HK-2 (cell line): ENCODE data around the gene STK39.

Experiments
- DNase-seq: peaks from one replicate; pipeline ENCODE4 v3.0.0-alpha.2; 2018; ENCODE audit not compliant: unreplicated experiment

STK39 gene

GRCh38 chr2:168159754-168160585 lies 87.4 kb downstream of the STK39 start:
- DNase-seq = no peak

DNA sequence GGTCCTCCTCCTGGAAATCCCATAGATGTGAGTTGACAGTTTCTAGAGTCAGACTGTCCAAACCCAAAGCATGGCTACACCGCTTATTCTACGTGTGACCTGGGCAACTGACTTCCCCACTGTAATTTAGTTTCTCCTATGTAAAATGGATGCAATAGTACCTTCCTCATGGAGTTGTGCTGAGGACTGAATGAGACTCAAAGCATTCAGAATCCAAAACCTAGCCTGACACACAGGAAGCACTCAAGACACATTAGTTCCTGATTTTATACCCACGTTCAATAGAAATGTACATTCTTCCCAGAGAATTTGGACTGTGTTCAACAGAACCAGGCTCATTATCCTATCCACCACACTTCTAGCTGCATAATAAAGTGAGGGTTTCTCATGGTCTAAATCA lies 88.8 kb downstream of the STK39 start:
- no peak for DNase-seq

GRCh38 chr2:168157926-168158325 lies 89.5 kb downstream of the STK39 start:
- DNase-seq = no peak

DNA sequence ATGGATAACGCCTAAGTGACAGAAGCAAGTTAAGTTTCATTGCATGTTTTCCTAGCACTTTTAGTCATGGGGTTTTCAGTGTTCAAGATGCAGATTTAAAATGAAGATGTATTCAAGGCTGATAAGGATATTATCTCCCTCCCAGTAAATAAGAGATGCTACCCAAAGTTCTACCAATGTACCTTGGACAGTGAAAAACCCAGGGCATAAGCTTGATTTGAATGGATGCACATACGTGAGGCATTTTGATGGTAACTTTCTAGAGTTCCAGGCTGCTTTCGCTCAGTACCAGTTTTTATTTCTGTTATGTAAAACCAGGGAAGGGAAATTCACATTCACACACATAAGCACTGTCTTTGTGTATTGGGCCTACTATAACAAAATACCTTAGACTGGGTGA lies 90.3 kb downstream of the STK39 start:
- DNase-seq = no peak

GRCh38 chr2:168156661-168157060 lies 90.7 kb downstream of the STK39 start:
- DNase-seq = no peak

DNA sequence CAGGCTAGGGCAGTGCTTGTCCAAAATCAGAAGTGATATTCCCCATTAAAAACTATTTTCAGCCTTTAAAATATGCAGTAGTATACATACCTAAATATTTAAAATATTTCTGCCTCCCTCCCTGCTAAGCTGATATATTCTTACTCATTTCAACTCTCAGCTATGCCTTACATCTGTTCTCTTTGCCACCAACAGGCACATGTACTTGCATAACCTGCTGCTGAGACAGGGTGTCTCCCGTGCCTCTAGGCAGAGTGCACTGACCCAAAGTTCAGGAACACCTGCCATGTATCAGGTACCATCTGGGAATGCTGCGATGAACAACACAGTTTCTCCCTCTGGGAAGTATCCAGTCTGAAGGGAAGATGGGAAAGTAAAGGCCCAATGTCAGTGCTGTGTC lies 91.7 kb downstream of the STK39 start:
- no peak for DNase-seq

DNA sequence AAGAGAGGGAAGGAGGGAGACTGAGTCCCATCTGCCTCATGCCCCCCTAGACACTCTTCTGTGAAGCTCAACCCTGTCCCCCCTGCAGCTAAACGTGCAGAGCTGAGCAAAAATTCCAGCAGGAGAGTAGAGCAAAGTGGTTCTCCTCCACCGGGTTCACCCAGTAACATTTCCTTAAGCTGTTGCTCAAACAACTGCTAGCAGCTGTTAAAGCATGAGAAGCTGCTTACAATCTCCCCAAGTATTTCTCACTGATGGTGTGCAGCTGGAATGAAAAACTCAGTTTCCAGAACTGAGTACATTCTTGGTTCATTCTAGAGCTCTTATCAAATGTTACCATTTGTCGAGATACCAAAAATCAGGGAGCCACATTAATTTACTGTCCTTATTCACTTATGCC lies 92.3 kb downstream of the STK39 start:
- DNase-seq = no peak

- DNase-seq = no peak
Observed at GRCh38 chr2:168152902-168153530, 94.4 kb downstream of the STK39 start.

- no peak for DNase-seq
Observed at GRCh38 chr2:168149986-168150385, 97.4 kb downstream of the STK39 start.

GRCh38 chr2:168149150-168149974 lies 98.0 kb downstream of the STK39 start:
- DNase-seq = no peak

DNA sequence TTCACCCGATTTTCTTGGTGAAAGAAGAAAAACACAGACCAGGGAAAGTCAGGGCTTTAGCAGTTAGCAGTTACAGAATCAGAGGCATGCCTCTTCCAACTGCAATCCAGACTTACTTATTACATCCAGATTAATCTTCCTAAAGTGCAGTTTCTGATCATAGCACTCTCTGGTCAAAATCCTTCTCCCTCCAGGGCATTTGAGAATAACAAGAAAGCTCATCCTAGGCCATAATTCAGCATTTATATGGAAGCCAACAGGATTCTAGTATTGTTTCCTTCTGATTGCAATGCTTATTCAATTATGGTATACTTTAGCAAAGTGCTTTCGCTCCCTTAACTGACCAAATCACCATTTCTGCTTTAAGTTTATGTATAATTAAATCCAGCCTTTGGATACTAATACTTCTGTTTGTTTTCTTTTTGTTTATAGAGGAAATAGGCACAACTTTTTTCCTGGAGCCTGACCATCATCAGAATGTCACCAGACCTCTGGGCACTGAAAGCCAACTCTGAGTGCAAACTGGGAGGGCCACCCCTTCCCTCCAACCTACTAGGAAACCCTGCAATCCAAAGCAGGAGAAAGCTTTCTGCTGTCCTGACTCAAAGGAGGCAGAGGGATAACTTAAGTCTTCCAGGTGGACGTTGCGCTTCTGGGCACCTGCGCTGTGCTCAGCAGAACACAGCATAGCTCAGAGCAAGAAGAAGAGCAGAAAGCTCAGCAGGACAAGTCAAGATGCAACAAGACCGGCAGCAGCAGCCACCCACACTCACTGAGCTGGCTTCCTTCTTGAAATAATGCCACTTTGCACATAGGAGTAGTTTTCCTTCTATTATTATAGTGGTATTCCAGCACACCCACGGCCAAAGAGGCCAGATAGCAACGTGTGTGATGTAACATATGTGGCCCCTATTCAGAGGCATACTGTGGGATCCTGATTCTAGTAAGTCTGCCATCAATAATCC lies 99.3 kb downstream of the STK39 start:
- no peak for DNase-seq

DNA sequence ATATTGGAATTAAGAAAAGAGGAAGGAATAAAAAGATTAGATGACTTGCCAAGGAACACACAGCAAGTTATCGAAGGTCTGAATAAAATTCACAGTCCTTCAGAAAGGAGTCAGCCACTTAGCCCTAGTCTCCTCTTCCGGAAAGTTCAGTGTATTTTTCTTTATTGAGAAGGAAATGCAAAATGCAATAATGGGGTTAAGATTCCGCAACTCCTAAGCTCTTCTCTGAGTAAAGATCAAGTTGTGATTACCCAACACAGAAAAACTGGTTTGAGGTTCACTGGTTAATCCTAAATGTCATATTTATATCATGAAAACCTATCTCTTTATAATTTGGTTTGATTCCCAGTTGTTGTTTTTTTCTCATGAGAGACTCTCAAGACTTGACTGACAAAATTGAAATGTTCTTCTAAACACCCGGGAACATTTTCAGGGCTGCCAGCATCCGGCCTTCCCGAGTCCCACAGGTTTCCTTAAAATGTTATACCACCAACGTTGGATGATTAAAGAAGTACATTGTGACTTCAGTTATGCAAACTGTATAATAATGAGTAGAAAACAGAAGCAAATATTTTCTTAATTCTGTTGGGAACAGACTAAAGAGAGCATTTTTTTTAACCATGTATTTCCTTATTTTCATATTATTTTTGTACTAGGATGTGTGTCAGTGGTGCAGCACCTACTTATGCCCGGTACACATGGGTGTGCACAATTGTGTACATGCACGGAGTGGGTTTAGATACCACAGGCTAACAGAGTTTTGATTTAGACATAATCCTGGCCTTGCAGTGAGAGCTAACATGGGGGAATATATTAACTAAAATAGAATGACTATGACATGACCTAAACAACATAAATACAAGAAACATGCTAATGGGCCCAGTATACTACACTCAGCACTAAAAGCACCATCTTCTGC lies 100.2 kb downstream of the STK39 start:
- DNase-seq = no peak

DNA sequence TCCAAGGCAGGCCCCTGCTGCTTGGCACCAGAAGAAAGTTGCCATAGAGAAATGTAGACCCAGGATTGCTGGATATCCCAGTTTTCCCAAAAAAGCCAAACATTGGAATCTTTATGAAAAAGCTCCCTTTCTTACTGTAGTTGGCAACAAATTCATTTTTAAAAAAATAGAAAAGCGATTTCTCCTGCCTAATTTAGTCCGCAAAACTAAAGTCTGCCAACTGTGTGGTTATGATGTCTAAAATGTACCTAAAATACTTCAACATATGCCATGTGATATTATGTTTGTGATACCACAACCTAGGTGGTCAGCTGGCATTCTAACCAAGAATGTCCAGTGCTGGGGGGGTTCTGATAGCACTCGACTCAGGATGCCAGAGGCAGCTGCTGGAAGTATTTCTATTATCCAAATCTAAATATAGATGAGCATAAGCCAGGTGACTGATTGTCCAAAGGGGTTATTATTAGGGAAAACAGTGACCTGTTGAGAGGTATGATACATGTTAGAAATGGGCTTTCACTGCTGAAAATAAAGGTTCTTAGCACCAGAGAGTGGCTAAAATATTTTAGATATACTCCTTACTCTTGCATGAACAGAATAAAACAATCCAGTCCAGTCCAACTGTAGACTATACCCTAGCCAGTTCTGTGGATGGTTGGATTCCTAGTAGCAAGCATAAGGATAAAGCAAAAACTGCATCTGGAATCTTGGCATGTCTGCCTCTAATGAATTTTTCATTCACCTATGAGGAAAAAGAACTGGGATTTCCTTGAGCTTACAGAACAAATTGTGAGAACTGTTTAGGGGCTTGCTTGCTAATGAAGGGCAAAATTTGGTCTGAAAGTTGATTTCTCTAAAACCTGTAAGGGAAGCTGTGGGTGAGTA lies 101.7 kb downstream of the STK39 start:
- DNase-seq = no peak

DNA sequence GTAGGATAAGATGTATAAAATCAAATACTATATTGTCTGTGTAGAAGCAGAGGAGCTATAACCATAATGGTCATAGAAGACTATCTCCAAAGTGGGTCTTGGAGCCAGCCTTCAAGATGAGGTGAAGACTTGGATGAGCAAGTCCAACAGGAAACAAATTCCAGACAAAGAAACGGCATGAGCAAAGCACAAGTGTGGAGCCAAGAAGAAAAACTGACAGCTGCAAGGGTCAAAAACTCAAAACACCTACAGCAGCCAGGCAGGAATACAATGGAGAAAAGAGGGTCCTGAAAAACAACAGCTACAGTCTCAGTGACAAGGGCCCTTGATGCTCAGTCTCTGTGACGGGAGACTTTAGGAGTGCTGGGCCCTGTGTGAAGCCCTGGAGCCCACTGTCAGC lies 102.4 kb downstream of the STK39 start:
- DNase-seq = no peak

DNA sequence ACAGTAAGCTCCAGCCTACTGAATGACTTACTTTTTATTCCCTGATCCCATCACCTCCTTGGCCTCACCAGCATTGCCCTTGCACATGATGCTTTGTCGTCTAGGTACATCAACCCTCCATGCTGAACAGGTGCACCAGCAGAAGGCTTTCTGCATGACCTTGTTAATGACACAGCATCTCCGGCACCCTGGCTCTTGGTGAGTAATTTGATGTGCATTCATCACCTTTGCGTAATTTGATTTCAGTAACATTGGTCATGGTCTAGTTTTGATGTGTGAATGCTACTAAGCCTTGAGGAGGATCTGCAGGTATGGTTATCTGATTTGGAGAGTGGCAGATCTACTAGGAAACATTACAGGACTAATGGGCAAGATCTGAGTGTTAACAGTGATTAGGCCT lies 103.6 kb downstream of the STK39 start:
- no peak for DNase-seq

DNA sequence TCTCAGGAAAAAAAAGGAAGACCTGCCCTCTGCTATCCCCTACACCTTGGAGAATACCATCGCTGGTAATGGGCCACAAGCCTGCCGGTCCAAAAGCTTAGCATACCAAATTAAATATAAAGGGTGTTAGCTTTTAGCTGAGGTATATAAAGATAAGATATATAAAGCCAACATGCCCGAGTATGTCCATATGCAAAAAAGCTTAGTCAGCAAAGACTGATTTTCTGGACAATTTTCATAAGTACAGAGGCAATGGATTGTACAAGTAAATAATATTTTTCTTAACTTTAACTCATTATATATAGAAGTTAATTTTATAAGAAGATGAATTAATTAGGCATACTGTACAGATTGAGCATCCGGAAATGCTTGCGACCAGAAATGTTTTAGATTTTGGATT lies 106.5 kb downstream of the STK39 start:
- DNase-seq = no peak

- no peak for DNase-seq
Observed at GRCh38 chr2:168139852-168140251, 107.5 kb downstream of the STK39 start.

- no peak for DNase-seq
Observed at GRCh38 chr2:168138901-168139300, 108.5 kb downstream of the STK39 start.

DNA sequence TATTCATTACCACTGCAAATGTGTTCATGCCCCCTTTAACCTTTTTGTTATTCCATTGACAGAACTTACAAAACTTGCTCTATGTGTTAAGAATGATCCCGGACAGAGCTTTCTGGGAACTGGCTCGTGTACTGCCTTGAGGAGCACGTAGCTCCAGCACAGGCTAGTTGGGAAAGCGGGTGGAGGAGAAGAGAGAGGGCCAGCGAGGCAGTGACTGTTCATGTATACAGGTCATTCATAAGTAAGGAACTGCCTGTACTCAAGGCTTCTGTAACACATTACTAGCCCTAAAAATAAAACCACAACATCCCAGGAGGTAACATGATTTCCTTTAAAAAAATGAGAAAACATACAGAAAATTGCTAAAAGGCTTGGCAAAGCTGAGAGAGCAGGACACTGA lies 109.0 kb downstream of the STK39 start:
- no peak for DNase-seq
